HUDEP-2 (cell line): ENCODE results near the gene CASP2.

Experiments used
- DNase-seq, 76 experiments: peaks; one replicate each; lab custom pipeline; 2025; ENCODE audit not compliant: unreplicated experiment in 76 of 76; lab: John Stamatoyannopoulos, UW

CASP2 gene

DNA sequence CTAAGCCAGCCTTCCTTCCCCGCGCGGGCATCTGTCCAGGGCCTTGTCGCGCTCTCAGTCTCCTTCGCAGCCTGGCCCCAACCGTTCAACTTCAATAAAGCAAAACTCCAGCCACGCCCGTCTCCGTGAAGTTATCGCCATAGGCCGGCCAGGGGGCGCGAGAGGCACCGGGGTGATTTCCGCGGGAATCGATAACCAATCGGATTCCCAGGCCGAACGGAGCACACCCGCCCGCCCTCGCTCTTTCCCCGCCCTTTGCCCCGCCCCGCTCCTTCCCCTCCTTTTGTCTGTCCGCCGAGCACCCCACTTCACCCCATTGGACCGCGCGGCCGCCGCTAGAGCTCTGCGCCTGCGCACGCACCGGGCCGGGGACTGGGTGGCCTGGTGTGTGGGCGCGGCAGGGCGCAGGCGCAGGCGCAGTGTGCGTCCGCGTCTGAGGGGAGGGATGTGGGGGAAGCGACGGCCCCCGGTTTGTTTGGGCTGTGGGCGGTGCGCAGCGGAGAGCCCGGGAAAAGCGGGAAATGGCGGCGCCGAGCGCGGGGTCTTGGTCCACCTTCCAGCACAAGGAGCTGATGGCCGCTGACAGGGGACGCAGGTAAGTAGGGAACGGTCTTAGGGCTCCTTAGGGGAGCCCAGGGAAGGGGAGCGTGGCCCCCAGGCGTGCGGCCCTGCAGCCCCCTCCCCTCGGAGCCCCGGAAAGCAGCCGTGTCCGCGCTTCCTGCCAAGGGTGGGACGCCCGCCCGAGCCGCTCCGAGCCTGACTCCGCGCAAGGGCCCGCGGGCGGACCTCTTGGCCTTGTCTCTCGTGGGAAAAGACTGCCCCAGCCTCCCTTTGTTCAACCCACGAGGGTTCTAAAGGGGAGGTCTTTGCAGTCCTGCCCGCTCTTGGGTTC is at the start of gene CASP2:
TSS of gene CASP2 (plus strand) at position 417 of the 892 bp plus-strand sequence. CDS start at position 522, 105 bp downstream.
- DNase-seq, result peak in 75 of 76 experiments; percentile 51 to 99 (median 96)

GRCh38 chr7:143239813-143240212 is 48.3 kb upstream of the CASP2 start:
- no peak for DNase-seq

- peak in 46 of 76 experiments; percentile 2 to 56 (median 22) for DNase-seq
Measured at GRCh38 chr7:143240291-143241168, 47.6 kb upstream of the CASP2 start.

- no peak for DNase-seq
Measured at GRCh38 chr7:143242306-143242705, 45.8 kb upstream of the CASP2 start.

- no peak for DNase-seq
Measured at GRCh38 chr7:143243111-143243510, 45.0 kb upstream of the CASP2 start.

- DNase-seq, result no peak
Measured at GRCh38 chr7:143243614-143244013, 44.5 kb upstream of the CASP2 start.

GRCh38 chr7:143244321-143244720 is 43.8 kb upstream of the CASP2 start:
- no peak for DNase-seq

GRCh38 chr7:143245123-143245522 is 43.0 kb upstream of the CASP2 start:
- DNase-seq, result no peak

DNA sequence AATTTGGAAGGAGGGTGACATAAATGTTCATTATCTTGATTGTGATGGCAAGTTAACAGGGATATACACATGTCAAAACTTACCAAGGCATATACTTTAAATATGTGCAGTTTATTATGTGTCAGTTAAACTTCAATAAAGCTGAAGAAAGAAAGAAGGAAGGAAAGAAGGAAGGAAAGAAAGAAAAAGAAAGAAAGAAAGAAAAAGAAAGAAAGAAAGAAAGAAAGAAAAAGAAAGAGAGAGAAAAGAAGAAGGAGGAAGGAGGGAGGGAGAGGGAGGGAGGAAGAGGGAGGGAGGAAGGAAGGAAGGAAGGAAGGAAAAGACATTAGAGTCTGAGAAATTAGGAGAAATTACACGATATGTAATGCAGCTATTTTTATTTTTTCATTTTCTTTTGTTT is 40.8 kb upstream of the CASP2 start:
- DNase-seq, result no peak

- DNase-seq, result no peak
Measured at GRCh38 chr7:143248761-143249354, 39.3 kb upstream of the CASP2 start.

DNA sequence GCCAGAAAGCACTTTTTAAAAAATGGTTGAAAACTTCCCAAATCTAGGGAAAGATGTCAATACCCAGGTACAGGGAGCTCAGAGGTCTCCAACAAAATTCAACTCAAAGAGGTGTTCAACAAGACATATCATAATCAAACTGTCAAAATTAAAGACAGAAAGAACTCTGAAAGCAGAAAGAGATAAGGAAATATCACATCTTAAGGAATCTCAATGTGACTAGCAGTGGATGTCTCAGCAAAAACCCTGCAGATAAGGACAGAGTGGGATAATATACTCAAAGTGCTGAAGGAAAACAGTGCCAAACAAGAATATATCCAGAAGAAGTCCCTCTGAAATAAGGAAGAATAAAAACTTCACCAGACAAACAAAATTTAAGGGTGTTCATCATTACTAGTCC is 38.0 kb upstream of the CASP2 start:
- no peak for DNase-seq

DNA sequence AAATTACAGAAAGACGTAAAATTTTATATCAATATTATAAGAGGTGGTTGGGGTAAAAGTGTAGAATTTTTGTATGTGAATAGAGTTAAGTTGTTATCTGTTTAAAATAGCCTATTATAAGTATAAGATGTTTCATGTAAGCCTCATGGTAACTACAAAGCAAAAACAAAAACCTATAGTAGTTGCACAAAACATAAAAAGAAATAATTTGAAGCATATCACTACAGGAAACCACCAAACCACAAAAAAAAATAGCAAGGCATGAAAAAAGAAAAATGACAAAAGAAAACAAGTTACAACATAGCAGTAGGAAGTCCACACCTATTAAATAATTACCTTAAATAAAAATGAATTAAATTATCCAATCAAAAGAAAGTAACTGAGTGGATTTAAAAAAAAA is 37.3 kb upstream of the CASP2 start:
- no peak for DNase-seq

- no peak for DNase-seq
Measured at GRCh38 chr7:143252006-143252405, 36.1 kb upstream of the CASP2 start.

DNA sequence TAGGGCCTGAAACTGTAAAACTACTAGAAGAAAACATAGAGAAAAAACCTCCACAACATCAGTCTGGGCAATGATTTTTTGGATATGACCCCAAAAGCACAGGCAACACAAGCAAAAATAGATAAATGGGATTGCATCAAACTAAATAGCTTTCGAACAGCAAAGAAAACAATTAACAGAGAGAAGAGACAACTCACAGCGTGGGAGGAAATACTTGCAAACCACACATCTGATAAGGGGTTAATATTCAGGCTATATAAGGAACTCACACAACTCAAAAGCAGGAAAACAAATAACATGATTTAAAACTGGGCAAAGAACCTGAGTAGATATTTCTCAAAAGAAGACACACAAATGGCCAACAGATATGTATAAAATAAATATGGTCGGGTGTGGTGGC is 32.6 kb upstream of the CASP2 start:
- no peak for DNase-seq

- no peak for DNase-seq
Measured at GRCh38 chr7:143256325-143256724, 31.8 kb upstream of the CASP2 start.

DNA sequence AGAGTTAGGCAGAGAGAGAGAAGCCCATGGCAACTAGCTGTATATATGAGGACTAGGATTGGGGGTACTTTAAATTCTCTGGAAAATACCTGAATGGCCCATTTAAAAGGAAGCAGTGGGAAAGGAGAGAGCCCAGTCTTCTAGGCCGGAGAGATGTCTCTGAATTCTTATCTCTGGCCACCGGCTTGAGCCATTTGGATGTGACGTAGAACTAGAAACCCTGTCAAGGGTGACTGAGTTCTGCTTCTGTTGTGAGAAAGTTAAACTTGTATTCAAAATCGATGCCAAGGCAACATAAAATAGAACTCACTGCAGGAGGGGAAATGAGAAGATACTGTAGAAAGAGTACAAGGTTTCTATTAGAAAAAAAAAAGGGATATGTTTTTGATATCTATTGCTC is 31.2 kb upstream of the CASP2 start:
- peak in 2 of 76 experiments; percentile 17 to 34 for DNase-seq

- DNase-seq, result no peak
Measured at GRCh38 chr7:143257501-143257900, 30.6 kb upstream of the CASP2 start.

GRCh38 chr7:143258831-143259230 is 29.3 kb upstream of the CASP2 start:
- no peak for DNase-seq

DNA sequence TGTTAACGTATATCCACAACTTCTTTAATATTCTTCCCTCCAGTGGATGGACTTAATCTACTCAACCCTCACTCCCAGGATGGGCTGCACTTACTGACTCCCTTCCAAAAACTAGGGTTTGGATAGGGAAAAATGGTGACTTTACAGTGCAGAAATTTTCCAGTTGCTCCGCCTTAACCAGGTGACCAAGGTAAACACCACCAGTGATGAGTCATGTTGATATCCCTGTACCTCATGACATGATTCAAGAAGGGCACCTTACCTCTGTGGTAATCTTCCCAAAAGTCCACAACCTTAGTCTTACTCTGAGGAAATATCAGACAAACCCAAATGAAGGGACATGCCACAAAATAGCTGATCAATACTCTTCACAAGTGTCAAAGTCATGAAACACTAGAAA is 28.4 kb upstream of the CASP2 start:
- DNase-seq, result no peak

DNA sequence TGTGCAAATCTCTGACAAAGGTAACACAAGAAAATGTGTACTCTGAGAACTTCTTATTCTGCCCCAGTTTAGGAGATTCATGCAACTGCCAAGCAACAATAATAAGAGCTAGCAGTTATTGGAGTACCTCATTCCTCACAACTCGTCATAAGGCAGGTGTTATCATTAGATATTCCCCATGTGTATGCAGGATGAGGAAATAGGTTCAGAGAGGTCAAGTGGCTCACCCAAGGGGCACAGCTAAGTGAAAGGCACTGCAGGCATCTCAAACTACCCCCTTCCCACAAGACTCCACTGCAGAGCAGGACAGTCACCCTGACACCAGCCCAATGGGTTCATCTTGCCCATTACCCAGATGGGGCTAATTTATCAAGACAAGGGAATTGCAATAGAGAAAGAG is 26.2 kb upstream of the CASP2 start:
- DNase-seq, result no peak
